HK-2 (cell line): ENCODE results near the gene MARCOL.

Source experiments
- DNase-seq: peaks from one replicate; pipeline ENCODE4 v3.0.0-alpha.2; 2018; ENCODE audit not compliant: unreplicated experiment

The MARCOL gene

GRCh38 chr5:148238418-148238794 lies at the start of gene MARCOL:
TSS of gene MARCOL (plus strand) at chr5:148238525. CDS start at chr5:148238598, 73 bp downstream.
- DNase-seq: no peak

DNA sequence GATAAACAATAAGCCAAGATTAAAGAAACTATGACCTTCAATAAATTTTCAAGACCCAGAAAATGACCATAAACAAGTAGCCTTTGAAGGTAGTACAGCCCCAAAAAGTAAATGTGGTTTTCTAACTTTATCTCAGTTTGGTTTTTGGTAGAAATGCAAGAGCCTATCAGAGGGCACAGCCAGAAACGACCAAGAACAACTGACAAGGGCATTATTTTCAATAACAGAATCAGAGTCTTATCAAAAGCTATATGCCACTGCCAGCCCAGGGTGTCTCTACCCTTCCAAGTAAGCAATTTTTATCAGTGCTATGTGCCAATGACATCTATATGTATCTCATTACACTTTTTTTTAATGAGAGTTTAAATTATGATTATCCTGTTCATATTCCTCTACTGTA lies 47.3 kb upstream of the MARCOL start:
- no peak for DNase-seq

DNA sequence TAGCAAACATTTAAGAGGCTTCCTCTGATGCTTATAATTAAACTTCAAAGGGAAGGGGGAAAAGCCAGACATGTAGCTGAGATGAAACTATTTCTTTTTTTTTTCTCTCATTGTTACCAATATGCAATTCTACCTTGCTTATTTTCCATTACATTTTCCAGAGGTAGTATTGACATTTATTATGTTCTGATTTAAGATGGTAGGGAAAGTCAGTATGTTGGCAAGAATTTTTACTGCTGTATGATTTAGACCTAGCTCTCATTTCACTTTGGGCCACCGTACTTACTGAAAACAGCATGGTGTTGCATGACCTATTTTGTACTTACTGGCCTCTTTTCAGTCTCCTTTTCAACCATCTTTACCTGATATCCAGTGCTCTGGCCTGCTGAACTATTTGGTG lies 45.1 kb upstream of the MARCOL start:
- no peak for DNase-seq

- no peak for DNase-seq
Observed at GRCh38 chr5:148201151-148201550, 37.2 kb upstream of the MARCOL start.

DNA sequence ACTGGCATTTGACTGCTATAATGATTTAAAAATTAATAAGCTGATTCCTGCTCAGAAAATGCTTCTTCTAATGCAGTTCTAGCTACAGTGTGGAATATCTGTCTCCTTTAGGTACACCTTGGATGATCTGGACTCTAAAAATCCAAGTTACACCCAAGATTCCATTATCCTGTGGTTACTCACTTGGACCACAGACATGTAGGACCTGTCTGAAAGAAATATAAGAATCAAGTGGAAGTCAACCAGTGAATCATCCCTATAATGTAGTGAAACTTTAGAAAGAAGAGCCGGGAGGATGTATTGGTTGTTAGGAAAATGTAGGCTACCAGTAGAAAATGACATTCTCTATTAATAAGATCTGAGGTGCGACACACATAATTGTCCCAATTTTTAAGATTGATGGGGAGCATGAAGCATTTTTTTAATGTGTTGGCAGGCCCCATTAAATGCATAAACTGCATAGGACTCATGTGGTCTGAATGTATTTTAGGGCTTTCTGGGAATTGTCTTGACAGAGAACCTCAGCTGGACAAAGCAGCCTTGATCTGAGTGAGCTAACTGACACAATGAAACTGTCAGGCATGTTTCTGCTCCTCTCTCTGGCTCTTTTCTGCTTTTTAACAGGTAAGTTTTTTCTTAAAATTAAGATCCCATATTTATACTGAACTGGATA lies 35.7 kb upstream of the MARCOL start, which contains the start of gene SPINK6:
TSS of gene SPINK6 (plus strand) at position 512 of the 673 bp plus-strand sequence. CDS start at position 567, 55 bp downstream.
- no peak for DNase-seq

DNA sequence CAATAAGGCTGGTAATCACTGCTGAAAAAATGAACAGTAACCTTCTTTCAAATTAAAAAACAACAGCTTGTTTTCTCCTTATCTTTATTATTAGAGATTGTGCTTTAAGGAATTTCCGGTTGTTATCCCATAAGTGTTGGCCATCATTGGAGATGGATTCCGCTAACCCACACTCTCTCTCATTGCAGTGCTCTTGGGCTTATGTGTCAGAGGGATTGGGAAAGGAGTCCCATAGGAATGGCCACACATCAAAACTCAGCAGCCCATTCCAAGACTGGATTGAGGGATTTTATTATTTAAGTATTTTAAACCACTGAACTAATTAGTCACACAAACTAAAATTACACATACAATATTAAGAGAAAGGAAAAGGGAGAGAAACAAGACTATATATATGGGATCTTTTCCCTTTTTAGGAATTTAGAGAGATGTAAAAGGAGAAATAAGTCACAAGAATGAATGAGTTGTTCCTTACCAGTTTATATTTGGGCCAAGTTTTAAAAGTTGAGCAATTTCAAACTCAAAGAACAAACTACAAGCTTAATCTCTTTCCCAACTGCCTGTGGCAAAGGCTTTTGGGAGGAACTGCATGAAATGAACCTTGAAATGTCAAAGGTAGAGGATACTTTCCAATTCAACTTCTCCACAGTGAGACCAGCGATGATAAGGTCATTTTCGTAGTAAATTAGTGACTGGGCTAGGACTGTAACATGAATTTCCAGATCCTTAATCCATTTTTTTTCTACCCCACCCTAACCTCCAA lies 33.1 kb upstream of the MARCOL start:
- DNase-seq: no peak

- no peak for DNase-seq
Observed at GRCh38 chr5:148205865-148206264, 32.5 kb upstream of the MARCOL start.

DNA sequence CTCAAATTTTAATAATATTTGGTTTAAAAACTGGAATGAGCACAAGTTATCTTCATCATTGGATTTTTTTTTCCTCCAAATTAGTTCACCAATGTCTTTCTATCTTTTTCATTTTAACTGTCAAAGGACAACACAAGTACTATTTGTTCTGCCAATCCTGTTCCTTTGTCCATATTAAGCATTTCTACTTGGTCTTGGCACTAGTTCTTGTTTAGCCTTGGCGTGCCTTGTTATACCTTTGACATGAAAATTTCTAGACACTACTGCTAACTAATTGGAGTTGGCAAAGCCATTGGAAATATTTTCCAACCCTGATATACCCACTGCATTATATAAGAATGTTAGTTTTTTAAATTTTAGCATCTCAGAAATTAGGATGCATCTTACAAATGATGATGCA lies 31.7 kb upstream of the MARCOL start:
- DNase-seq: no peak

DNA sequence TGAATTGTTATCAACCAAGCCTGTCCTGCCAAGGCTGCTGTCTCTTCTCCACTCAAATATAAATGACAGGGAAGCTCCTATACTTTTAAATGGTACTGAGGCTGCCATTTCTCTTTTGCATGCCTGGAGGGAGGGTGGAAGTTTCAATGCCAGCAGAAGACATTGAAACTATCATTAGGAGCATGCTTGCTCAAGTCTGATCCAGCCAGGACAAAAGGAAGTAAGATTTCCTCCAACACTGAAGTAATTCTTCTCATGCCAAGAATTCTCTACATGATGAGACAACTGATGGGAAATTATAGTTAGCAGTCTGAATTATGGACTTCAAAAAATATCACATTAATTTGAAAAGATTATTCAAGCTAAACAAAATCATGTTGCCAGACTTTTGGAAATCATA lies 30.1 kb upstream of the MARCOL start:
- no peak for DNase-seq

DNA sequence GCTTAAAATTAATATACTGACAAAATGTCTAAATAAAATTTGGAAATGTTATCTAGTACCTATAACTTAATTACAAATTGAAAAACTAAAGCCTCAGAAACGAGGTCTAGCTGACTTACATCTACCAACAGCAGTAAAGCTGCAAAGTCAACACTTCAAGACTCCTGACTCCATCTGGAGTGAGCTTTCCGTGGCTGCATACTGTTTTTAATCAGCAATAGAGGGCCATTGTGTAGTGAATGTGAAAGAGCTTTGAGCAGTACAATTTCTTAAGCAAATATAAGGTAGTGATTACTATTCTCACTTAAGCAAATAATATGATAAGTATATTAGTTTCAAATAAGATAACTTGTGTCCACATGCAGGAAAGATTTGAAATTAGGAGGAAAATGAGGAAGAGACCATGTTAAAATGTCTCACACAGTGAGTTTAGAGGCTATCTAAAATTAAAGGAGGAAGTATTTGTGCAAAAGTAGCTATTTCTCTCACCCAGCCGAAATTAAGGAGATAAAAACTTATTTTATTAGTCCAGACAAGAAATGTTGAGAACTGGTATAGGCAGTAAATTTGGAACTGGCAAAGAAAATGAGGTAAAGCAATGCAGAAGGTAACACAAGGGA lies 29.1 kb upstream of the MARCOL start:
- no peak for DNase-seq

DNA sequence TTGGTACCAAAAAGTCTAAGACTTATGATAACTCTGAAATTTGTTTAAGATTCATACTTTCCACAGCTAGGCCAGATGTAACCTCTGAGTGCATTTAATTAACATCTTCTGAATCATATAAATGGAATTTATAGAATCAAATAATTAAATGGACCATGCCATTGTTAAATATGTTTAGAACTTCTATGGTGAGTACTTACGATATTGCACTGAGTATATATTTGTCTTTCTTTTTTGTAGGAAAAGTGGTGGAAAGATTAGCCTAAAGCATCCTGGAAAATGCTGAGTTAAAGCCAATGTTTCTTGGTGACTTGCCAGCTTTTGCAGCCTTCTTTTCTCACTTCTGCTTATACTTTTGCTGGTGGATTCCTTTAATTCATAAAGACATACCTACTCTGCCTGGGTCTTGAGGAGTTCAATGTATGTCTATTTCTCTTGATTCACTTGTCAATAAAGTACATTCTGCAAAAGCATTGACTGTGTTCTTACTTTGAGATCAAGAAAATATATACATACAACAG lies 23.6 kb upstream of the MARCOL start:
- no peak for DNase-seq

- DNase-seq: no peak
Observed at GRCh38 chr5:148221508-148221907, 16.8 kb upstream of the MARCOL start.

DNA sequence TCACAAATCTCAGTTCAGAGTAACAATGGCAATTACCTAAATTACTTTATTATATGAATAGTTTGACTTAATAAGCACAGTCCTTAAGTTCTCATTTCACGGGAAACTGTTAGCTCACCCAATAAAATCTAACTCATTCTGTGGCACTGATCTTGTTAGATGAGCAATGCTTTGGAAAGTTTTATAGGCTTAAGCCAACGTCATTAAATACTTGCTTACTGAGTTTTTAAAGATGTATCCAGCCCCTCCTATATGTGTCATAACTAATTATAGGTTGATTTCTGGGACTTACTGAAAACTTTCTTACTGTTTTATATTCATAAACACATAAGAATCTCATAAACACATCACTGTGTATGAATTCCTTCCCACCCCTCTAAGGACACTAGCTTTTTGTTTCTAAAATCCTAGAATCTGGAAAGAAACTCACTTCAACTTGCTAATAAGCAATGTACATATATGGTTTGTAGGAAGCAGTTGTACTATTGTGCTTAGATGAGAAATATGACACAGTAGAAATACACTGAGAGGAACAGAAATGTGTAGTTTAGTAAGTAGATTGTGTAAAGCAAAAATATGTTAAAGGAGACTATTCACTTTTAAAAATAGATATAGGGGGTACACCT lies 14.1 kb upstream of the MARCOL start:
- no peak for DNase-seq

DNA sequence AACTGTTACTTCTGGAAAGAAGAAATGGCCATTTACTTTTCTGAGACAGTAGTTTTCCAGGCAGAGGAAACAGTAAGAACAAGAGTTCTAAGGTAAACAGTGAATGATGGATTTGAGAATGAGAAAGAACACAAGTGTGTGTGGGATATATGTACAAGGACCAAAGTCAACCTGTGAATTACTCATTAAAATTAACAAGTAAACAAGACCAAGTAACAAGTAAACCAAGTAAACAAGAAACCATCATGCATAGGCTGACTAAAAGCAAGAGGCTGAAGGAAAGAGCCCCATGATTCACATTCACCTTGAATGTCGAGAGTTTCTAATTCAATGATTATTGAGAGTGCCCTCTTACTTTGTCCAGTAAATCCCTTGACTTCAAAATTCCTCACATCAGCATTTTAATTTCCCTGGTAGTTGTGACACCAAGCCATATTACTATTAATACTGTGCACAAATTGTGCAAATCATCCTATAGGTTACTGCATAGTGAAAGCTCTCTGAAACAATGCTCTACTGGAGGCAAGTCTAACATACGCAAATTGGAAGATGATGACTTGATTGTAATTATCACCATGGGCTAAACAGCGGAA lies 9.8 kb upstream of the MARCOL start:
- DNase-seq: no peak

GRCh38 chr5:148229840-148230239 lies 8.5 kb upstream of the MARCOL start:
- DNase-seq: no peak

- no peak for DNase-seq
Observed at GRCh38 chr5:148230240-148230639, 8.1 kb upstream of the MARCOL start.

DNA sequence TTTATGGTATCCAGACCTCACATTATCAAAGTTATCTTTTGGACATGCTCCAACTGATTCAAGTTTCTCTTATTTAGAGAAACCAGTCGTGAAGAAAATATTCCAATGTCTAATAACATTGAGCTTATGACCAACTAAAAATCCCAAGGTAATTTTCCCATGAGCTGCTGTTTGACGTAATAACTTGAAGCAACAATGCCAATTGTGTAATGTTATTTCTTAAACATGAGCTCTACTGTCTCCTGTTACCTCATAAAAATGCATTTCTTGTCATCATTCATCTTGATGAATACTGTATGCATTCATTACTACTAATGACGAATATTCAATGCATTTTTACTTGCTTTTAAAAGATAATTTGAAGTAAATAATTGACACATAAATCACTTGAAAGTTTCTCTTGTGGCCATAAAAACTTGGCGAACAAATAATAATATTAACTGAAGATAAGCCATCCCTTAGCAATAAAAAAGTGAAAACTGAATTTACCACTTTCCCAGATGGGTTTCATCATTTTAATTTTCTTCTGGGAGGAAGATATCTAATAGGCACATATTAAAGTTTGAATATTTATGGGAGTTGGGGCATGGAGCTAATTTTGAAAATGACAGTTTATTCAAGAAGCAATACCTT lies 424 bp upstream of the MARCOL start:
- no peak for DNase-seq

GRCh38 chr5:148248894-148249293 lies 10.6 kb downstream of the MARCOL start:
- DNase-seq: no peak

DNA sequence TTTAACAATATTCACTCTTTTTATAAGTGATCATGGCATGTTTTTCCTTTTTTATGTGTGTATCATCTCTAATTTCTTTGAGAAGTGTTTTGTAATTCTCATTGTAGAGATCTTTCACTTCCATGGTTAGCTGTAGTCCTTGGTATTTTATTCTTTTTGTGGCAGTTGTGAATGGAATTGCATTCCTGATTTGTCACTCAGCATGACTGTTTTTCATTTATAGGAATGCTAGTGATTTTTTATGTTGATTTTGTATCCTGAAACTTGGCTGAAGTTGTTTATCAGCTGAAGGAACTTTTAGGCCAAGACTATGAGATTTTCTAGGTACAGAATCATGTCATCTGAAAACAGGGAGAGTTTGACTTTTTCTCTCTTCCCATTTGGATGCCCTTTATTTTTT lies 17.1 kb downstream of the MARCOL start:
- DNase-seq: no peak

DNA sequence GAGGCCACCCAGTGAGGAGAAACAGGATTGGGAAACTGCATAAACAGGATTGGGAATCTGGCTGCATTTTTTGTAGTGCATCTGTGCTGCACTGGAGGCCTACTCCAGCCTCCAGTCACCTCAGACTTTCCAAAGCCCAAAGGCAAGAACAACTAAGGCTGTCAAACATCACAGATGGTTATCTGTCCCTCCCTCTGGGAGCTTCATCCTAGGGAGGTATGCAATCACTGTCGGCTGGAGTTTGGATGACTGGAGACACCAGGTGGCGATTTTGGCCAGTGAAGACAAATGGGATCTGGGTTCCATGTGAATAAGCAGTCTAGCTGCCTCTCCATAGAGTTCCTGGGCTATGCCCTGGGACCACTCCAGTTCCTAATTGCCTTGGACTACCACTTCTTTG lies 21.0 kb downstream of the MARCOL start:
- no peak for DNase-seq

GRCh38 chr5:148261221-148261620 lies 22.9 kb downstream of the MARCOL start:
- no peak for DNase-seq
